ENCODE measurements around the gene DYRK3. TPM values are rescaled to one million over a fixed set of nuclear protein-coding genes. Genes with fewer than 3 reads are reported as not detected.
A peak's percentile ranks its signal among the peaks of the same experiment; 100 is the strongest.

Gene DYRK3
- total and polyA plus RNA-seq, 9 of the 15 experiments (the other 6 are each of a cell fraction or from before 2014, with no cell fraction given): 4.5 to 33.7 (median 25.7) TPM

DNA sequence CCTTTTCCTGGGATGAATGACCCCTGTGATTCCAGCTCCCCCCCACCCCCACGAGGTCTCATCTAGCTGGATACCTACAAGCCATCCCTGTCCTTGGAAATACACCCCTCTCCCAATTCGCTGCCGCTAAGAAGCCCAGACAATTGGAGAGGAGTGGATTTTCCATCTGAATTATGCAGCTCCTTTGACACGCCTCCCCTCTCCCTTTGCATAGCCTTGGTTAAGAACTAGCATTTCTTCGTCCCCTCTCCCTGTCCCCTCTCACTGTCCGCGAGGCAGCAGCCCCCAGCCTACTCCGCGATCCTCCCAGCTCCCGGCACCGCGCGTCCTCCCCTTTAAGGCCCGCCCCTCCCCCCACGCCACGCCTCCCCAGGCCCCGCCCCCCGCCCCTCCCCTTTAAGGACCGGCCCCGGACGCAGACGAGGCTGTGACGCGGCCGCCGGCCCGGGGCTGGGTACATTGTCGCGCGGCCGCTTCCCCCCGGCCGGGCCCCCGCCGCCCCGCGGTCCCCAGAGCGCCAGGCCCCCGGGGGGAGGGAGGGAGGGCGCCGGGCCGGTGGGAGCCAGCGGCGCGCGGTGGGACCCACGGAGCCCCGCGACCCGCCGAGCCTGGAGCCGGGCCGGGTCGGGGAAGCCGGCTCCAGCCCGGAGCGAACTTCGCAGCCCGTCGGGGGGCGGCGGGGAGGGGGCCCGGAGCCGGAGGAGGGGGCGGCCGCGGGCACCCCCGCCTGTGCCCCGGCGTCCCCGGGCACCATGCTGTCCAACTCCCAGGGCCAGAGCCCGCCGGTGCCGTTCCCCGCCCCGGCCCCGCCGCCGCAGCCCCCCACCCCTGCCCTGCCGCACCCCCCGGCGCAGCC is 49.4 kb downstream of the DYRK3 start, which contains the start of gene MAPKAPK2 (continued):
- TF ChIP-seq, protein P1, sequence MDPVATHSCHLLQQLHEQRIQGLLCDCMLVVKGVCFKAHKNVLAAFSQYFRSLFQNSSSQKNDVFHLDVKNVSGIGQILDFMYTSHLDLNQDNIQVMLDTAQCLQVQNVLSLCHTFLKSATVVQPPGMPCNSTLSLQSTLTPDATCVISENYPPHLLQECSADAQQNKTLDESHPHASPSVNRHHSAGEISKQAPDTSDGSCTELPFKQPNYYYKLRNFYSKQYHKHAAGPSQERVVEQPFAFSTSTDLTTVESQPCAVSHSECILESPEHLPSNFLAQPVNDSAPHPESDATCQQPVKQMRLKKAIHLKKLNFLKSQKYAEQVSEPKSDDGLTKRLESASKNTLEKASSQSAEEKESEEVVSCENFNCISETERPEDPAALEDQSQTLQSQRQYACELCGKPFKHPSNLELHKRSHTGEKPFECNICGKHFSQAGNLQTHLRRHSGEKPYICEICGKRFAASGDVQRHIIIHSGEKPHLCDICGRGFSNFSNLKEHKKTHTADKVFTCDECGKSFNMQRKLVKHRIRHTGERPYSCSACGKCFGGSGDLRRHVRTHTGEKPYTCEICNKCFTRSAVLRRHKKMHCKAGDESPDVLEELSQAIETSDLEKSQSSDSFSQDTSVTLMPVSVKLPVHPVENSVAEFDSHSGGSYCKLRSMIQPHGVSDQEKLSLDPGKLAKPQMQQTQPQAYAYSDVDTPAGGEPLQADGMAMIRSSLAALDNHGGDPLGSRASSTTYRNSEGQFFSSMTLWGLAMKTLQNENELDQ (CRISPR knock-in tag; IDR thresholded peaks at IDR 0.05; ENCODE audit: borderline replicate concordance): no peak
- TF ChIP-seq FOXK2 (conservative IDR thresholded peaks at IDR 0.05 in 1 of 2, IDR thresholded peaks at IDR 0.05 in 1 of 2; ENCODE audit: low read depth in 2 of 2) (no peak), GABPA (tag; conservative IDR thresholded peaks at IDR 0.05; ENCODE audit: low read depth) (peak; percentile 71), LCOR (CRISPR knock-in tag; IDR thresholded peaks at IDR 0.05) (no peak), TCF3 (CRISPR knock-in tag; IDR thresholded peaks at IDR 0.05) (no peak), POLR2AphosphoS5 (IDR thresholded peaks at IDR 0.05; ENCODE audit: control insufficient read depth, insufficient read depth, low read depth, low read length) (peak; percentile 44; the same call in 1 of the 2 replicates), ZNF668 (CRISPR knock-in tag; IDR thresholded peaks at IDR 0.05) (no peak), HNRNPLL (IDR thresholded peaks at IDR 0.05; ENCODE audit: low read depth, low read length, poor library complexity, severe bottlenecking) (no peak), PCBP2 (IDR thresholded peaks at IDR 0.05; ENCODE audit: low read depth, low read length, poor library complexity, severe bottlenecking) (no peak)
- TF ChIP-seq, protein P2, sequence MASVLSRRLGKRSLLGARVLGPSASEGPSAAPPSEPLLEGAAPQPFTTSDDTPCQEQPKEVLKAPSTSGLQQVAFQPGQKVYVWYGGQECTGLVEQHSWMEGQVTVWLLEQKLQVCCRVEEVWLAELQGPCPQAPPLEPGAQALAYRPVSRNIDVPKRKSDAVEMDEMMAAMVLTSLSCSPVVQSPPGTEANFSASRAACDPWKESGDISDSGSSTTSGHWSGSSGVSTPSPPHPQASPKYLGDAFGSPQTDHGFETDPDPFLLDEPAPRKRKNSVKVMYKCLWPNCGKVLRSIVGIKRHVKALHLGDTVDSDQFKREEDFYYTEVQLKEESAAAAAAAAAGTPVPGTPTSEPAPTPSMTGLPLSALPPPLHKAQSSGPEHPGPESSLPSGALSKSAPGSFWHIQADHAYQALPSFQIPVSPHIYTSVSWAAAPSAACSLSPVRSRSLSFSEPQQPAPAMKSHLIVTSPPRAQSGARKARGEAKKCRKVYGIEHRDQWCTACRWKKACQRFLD (CRISPR knock-in tag; IDR thresholded peaks at IDR 0.05): no peak
- TF ChIP-seq, protein P3, sequence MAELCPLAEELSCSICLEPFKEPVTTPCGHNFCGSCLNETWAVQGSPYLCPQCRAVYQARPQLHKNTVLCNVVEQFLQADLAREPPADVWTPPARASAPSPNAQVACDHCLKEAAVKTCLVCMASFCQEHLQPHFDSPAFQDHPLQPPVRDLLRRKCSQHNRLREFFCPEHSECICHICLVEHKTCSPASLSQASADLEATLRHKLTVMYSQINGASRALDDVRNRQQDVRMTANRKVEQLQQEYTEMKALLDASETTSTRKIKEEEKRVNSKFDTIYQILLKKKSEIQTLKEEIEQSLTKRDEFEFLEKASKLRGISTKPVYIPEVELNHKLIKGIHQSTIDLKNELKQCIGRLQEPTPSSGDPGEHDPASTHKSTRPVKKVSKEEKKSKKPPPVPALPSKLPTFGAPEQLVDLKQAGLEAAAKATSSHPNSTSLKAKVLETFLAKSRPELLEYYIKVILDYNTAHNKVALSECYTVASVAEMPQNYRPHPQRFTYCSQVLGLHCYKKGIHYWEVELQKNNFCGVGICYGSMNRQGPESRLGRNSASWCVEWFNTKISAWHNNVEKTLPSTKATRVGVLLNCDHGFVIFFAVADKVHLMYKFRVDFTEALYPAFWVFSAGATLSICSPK (IDR thresholded peaks at IDR 0.05; ENCODE audit: borderline replicate concordance): peak; percentile 86; the same call in 1 of the 2 replicates
- TF ChIP-seq, protein P4, sequence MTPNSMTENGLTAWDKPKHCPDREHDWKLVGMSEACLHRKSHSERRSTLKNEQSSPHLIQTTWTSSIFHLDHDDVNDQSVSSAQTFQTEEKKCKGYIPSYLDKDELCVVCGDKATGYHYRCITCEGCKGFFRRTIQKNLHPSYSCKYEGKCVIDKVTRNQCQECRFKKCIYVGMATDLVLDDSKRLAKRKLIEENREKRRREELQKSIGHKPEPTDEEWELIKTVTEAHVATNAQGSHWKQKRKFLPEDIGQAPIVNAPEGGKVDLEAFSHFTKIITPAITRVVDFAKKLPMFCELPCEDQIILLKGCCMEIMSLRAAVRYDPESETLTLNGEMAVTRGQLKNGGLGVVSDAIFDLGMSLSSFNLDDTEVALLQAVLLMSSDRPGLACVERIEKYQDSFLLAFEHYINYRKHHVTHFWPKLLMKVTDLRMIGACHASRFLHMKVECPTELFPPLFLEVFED (CRISPR knock-in tag; conservative IDR thresholded peaks at IDR 0.05): 0 out of 2 replicates have a peak, but pooled peaks have one; percentile 27
- TF ChIP-seq, protein P5, sequence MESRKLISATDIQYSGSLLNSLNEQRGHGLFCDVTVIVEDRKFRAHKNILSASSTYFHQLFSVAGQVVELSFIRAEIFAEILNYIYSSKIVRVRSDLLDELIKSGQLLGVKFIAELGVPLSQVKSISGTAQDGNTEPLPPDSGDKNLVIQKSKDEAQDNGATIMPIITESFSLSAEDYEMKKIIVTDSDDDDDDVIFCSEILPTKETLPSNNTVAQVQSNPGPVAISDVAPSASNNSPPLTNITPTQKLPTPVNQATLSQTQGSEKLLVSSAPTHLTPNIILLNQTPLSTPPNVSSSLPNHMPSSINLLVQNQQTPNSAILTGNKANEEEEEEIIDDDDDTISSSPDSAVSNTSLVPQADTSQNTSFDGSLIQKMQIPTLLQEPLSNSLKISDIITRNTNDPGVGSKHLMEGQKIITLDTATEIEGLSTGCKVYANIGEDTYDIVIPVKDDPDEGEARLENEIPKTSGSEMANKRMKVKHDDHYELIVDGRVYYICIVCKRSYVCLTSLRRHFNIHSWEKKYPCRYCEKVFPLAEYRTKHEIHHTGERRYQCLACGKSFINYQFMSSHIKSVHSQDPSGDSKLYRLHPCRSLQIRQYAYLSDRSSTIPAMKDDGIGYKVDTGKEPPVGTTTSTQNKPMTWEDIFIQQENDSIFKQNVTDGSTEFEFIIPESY (CRISPR knock-in tag; IDR thresholded peaks at IDR 0.05): no peak
- TF ChIP-seq, protein P6, sequence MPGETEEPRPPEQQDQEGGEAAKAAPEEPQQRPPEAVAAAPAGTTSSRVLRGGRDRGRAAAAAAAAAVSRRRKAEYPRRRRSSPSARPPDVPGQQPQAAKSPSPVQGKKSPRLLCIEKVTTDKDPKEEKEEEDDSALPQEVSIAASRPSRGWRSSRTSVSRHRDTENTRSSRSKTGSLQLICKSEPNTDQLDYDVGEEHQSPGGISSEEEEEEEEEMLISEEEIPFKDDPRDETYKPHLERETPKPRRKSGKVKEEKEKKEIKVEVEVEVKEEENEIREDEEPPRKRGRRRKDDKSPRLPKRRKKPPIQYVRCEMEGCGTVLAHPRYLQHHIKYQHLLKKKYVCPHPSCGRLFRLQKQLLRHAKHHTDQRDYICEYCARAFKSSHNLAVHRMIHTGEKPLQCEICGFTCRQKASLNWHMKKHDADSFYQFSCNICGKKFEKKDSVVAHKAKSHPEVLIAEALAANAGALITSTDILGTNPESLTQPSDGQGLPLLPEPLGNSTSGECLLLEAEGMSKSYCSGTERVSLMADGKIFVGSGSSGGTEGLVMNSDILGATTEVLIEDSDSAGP (CRISPR knock-in tag; IDR thresholded peaks at IDR 0.05): peak; percentile 90
